HEK293 (cell line): ENCODE measurements around the gene LSM7.

Source experiments
- CTCF ChIA-PET: fragments of 350-600 bp; formaldehyde crosslinking; extraction: SDS; loops from one replicate; lab custom pipeline; 2021; ENCODE audit warnings: antibody characterized with exemption; lab: Yijun Ruan, JAX
- POLR2A ChIA-PET: fragments of 300-600 bp; formaldehyde crosslinking; extraction: SDS; loops from one replicate; lab custom pipeline; 2020; ENCODE audit warnings: antibody characterized with exemption, inconsistent platforms; lab: Yijun Ruan, JAX
- H3K27ac ChIP-seq: fragments of 200-500 bp; sonication (Bioruptor generic); 2 replicates; pipeline ENCODE4 v1.5.1; 2014; ENCODE audit warnings: low read depth, low read length, control low read depth, inconsistent platforms; ENCODE audit errors: extremely low read depth
- H3K36me3 ChIP-seq, 2 experiments: fragments of 200-500 bp in 1 of 2; sonication (Bioruptor generic) in 1 of 2; 1 replicate in 1 of 2; 2 replicates in 1 of 2; pipeline ENCODE4 v1.5.1; 2014 to 2017; ENCODE audit warnings: inconsistent platforms in 2 of 2, low read length in 2 of 2; ENCODE audit not compliant: control insufficient read depth in 2 of 2, insufficient read depth in 1 of 2
- H3K4me1 ChIP-seq: fragments of 200-500 bp; sonication (Bioruptor generic); 2 replicates; pipeline ENCODE4 v1.5.1; 2014; ENCODE audit warnings: mild to moderate bottlenecking, low read length, inconsistent platforms; ENCODE audit not compliant: control insufficient read depth, insufficient read depth
- H3K4me3 ChIP-seq: 2 replicates; pipeline ENCODE4 v1.5.1; 2011; ENCODE audit warnings: low read depth, mild to moderate bottlenecking, control low read depth, low read length, moderate library complexity
- H3K9me3 ChIP-seq: fragments of 200-500 bp; sonication (Bioruptor generic); 2 replicates; pipeline ENCODE4 v1.5.1; 2014; ENCODE audit warnings: low read depth, low read length, inconsistent platforms; ENCODE audit not compliant: control insufficient read depth, insufficient read depth
- BCL6B ChIP-seq: fragments of 450-650 bp; formaldehyde crosslinking; IDR thresholded peaks from 2 replicates; pipeline ENCODE4 v1.5.1; 2017; ENCODE audit warnings: missing biosample characterization, missing genetic modification characterization
- GLI2 ChIP-seq: fragments of 450-650 bp; formaldehyde crosslinking; IDR thresholded peaks from 2 replicates; pipeline ENCODE4; 2017; ENCODE audit warnings: missing biosample characterization, missing genetic modification characterization, low read depth, borderline replicate concordance
- OSR2 ChIP-seq: fragments of 450-650 bp; formaldehyde crosslinking; IDR thresholded peaks from 2 replicates; pipeline ENCODE4 v1.5.1; 2016; ENCODE audit warnings: missing biosample characterization, missing genetic modification characterization
- PRDM1 ChIP-seq: fragments of 450-650 bp; formaldehyde crosslinking; IDR thresholded peaks from 2 replicates; pipeline ENCODE4; 2016; ENCODE audit warnings: missing biosample characterization, missing genetic modification characterization
- REST ChIP-seq: fragments of 450-650 bp; formaldehyde crosslinking; IDR thresholded peaks from 2 replicates; pipeline ENCODE4 v1.5.1; 2016; ENCODE audit warnings: missing biosample characterization, missing genetic modification characterization
- ZFP3 ChIP-seq: fragments of 450-650 bp; formaldehyde crosslinking; IDR thresholded peaks from 2 replicates; pipeline ENCODE4 v1.5.1; 2016; ENCODE audit warnings: low read depth, missing biosample characterization, missing genetic modification characterization
- ZNF138 ChIP-seq: fragments of 450-650 bp; formaldehyde crosslinking; IDR thresholded peaks from 2 replicates; pipeline ENCODE4 v1.5.1; 2016; ENCODE audit warnings: missing biosample characterization, missing genetic modification characterization, borderline replicate concordance
- ZNF18 ChIP-seq: fragments of 450-650 bp; formaldehyde crosslinking; IDR thresholded peaks from 2 replicates; pipeline ENCODE4 v1.5.1; 2016; ENCODE audit warnings: missing biosample characterization, missing genetic modification characterization
- ZNF341 ChIP-seq: fragments of 450-650 bp; formaldehyde crosslinking; IDR thresholded peaks from 2 replicates; pipeline ENCODE4; 2016; ENCODE audit warnings: low read depth, missing biosample characterization, missing genetic modification characterization
- ZNF416 ChIP-seq: fragments of 450-650 bp; formaldehyde crosslinking; IDR thresholded peaks from 2 replicates; pipeline ENCODE4 v1.5.1; 2016; ENCODE audit warnings: missing biosample characterization, missing genetic modification characterization
- ZNF48 ChIP-seq: fragments of 450-650 bp; formaldehyde crosslinking; IDR thresholded peaks from 2 replicates; pipeline ENCODE4 v1.5.1; 2016; ENCODE audit warnings: missing biosample characterization, missing genetic modification characterization
- ZNF621 ChIP-seq: fragments of 450-650 bp; formaldehyde crosslinking; IDR thresholded peaks from 2 replicates; pipeline ENCODE4 v1.5.1; 2017; ENCODE audit warnings: missing biosample characterization, missing genetic modification characterization
- ZNF837 ChIP-seq: fragments of 450-650 bp; formaldehyde crosslinking; IDR thresholded peaks from 2 replicates; pipeline ENCODE4 v1.5.1; 2016; ENCODE audit warnings: missing biosample characterization, missing genetic modification characterization

LSM7 gene

GRCh38 chr19:2330255-2330631, 1.9 kb upstream of the LSM7 start:
- Histone ChIP-seq H3K27ac (no peak overlapping the region), H3K36me3 (peaks cover 0 to 21% of the 10 kb centered on the region in 2 experiments; a peak in 2 of 3 replicates), H3K9me3 (no peaks in the 10 kb centered on the region), H3K4me3 (no peak overlapping the region), H3K4me1 (peaks cover 14% of the 10 kb centered on the region)
- ChIA-PET CTCF (interaction anchor here (1.0 kb wide), 1 partner anchor 307 kb away, joined by 5 read pairs; no protein-coding TSS in a partner anchor), POLR2A (interaction anchor here (0.6 kb wide), 1 partner anchor 50 kb away, joined by 5 read pairs; no protein-coding TSS in a partner anchor)
- TF ChIP-seq ZNF837 (tag by site-specific recombination) (0 out of 2 replicates have a peak, but pooled peaks have one; percentile 44), ZFP3 (tag by site-specific recombination) (peak; percentile 82), ZNF416 (tag by site-specific recombination) (no peak), ZNF341 (tag by site-specific recombination) (0 out of 2 replicates have a peak, but pooled peaks have one; percentile 13), ZNF18 (tag by site-specific recombination) (0 out of 2 replicates have a peak, but pooled peaks have one; percentile 41)

- H3K27ac ChIP-seq: no peak overlapping the region; the same call in 1 of the 2 replicates
- TF ChIP-seq GLI2: no peak
- no peak for TF ChIP-seq ZNF138 (tag by site-specific recombination)
- TF ChIP-seq PRDM1 (tag by site-specific recombination): peak; percentile 8; the same call in 1 of the 2 replicates
- TF ChIP-seq ZNF621 (tag by site-specific recombination): no peak
- TF ChIP-seq ZNF48 (tag by site-specific recombination): no peak
- TF ChIP-seq, all 188 proteins: peak for 1
- Histone ChIP-seq H3K36me3 (peaks cover 0 to 28% of the 10 kb centered on the region in 2 experiments; a peak in 2 of 3 replicates), H3K9me3 (no peaks in the 10 kb centered on the region), H3K4me3 (peak overlapping the region; percentile 92), H3K4me1 (peaks cover 14% of the 10 kb centered on the region)
- POLR2A ChIA-PET: interaction anchor here (0.6 kb wide), 1 partner anchor 49 kb away, joined by 5 read pairs; no protein-coding TSS in a partner anchor
- CTCF ChIA-PET: interaction anchor here (0.7 to 1.0 kb wide), 2 partner anchors 308 to 319 kb away, joined by 3 to 5 read pairs; no protein-coding TSS in a partner anchor
Measured at GRCh38 chr19:2329501-2329916, 1.1 kb upstream of the LSM7 start.

GRCh38 chr19:2329149-2329478, 728 bp upstream of the LSM7 start:
- H3K27ac ChIP-seq: peak overlapping the region; percentile 90; the same call in 1 of the 2 replicates
- peaks cover 14% of the 10 kb centered on the region for H3K4me1 ChIP-seq
- CTCF ChIA-PET: interaction anchor here (1.0 to 1.7 kb wide), 2 partner anchors 55 to 308 kb away, joined by 4 to 5 read pairs; no protein-coding TSS in a partner anchor
- H3K9me3 ChIP-seq: no peaks in the 10 kb centered on the region
- H3K4me3 ChIP-seq: peak overlapping the region; percentile 92
- TF ChIP-seq ZFP3 (tag by site-specific recombination) (no peak), OSR2 (tag by site-specific recombination) (no peak), REST (tag by site-specific recombination) (0 out of 2 replicates have a peak, but pooled peaks have one; percentile 9), ZNF48 (tag by site-specific recombination) (no peak), ZNF621 (tag by site-specific recombination) (no peak), BCL6B (tag by site-specific recombination) (no peak)
- TF ChIP-seq, all 188 proteins: peak for 1
- POLR2A ChIA-PET: no interaction called here
- peaks cover 0 to 28% of the 10 kb centered on the region in 2 experiments; a peak in 2 of 3 replicates for H3K36me3 ChIP-seq
